ENCODE measurements around the gene RELN. TPM values are rescaled to one million over a fixed set of nuclear protein-coding genes. Genes with fewer than 3 reads are reported as not detected.

Gene RELN
- total RNA-seq, 2 donors from 2014 or later: 3.9 to 8.5 TPM

DNA sequence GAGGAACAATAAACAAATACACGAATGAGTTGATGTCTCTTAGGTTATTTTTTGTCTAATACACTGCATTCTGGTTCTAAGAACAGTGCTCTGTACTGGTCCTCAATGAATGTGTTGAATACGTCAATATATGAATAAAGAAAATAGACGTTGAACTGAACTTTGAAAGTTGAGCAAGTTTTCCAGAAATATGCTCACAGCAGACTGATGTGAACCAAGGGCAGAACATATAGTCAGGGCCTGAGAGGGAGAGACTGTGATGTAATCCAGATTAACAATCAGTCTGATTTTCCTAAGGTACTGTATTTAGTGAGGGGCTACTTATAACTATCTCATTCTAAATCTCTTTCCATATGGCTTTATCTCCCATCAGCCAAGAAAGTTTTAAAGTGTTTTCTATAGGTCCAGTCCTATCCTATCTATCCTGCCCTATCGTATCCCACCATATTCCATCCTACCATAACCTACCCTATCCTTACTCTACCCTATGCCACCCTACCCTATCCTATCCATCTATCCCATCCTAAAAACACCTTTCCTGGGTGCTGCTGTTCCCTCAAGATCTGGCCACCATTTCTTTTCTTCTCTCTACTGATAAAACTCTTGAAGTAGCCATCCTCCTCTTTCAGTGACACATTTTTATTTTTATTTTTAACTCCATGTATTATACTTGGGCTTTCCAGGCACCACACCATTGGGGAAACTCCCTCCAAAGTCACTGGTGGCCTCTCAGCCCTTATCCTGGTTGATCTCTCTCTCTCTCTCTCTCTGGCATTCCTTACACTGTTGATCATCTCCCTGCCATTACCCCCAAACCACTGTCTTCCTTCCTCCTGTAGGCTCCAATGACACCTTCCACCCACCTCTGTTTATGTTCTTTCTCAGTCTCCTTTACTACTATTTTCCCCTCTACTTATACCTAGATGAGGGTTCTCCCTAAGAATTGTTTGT is 331.1 kb downstream of the RELN start:
- 91 to 92% methylated on average over 4 of the region's 4 CpGs for WGBS, 2 experiments (ENCODE audit: insufficient coverage in 1 of 2, insufficient read length in 1 of 2)

DNA sequence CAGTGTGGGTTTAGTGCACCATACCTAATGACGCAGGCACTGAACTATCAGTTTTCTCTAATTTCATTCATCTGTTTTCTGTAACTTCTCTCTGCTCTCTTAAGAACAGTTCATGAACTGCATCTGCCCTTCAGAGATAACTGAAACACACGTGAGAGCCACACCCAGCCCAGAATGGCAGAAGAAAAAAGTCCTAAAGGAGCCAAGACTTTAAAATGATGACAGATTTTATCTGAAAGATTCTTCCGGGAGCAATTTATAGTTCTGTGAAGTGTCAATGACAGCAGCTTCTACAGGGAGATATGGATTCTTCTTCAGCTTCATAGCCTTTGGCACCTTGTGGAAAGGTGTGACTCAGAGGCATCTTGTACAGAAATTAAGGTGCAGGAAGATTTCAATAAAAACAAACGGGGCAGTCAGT is 332.0 kb downstream of the RELN start:
- TF ChIP-seq, protein P1, sequence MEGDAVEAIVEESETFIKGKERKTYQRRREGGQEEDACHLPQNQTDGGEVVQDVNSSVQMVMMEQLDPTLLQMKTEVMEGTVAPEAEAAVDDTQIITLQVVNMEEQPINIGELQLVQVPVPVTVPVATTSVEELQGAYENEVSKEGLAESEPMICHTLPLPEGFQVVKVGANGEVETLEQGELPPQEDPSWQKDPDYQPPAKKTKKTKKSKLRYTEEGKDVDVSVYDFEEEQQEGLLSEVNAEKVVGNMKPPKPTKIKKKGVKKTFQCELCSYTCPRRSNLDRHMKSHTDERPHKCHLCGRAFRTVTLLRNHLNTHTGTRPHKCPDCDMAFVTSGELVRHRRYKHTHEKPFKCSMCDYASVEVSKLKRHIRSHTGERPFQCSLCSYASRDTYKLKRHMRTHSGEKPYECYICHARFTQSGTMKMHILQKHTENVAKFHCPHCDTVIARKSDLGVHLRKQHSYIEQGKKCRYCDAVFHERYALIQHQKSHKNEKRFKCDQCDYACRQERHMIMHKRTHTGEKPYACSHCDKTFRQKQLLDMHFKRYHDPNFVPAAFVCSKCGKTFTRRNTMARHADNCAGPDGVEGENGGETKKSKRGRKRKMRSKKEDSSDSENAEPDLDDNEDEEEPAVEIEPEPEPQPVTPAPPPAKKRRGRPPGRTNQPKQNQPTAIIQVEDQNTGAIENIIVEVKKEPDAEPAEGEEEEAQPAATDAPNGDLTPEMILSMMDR (conservative IDR thresholded peaks at IDR 0.05): no peak
- H3K36me3 Mint-ChIP-seq (ENCODE audit: low read depth): no peaks in the 10 kb centered on the region
- no peaks in the 10 kb centered on the region for H3K36me3 ChIP-seq (ENCODE audit: control insufficient read depth, insufficient read depth, low read length)

More for the DNA sequence above, 331.1 kb downstream of the RELN start:
- Histone ChIP-seq H3K4me1 (ENCODE audit: control insufficient read depth, insufficient read depth, low read length) (peaks cover 11% of the 10 kb centered on the region), H3K27me3 (ENCODE audit: control insufficient read depth, insufficient read depth, low read length, poor library complexity, severe bottlenecking) (no peaks in the 10 kb centered on the region), H3K4me3 (ENCODE audit: low read length) (no peak overlapping the region), H3K27ac (ENCODE audit: low read depth, low read length) (no peak overlapping the region), H3K36me3 (ENCODE audit: control insufficient read depth, insufficient read depth, low read length) (no peaks in the 10 kb centered on the region), H3K9ac (ENCODE audit: extremely low read depth, low read length, poor library complexity, severe bottlenecking) (no peak overlapping the region), H3K9me3 (ENCODE audit: control insufficient read depth, low read length) (no peaks in the 10 kb centered on the region)
- H3K27me3 Mint-ChIP-seq (ENCODE audit: insufficient read depth): no peaks in the 10 kb centered on the region
- TF ChIP-seq, protein P1 (conservative IDR thresholded peaks at IDR 0.05): no peak
- H3K9me3 Mint-ChIP-seq: no peaks in the 10 kb centered on the region
- H3K4me1 Mint-ChIP-seq: peaks cover 9% of the 10 kb centered on the region
- H3K4me3 Mint-ChIP-seq: no peak overlapping the region
- DNase-seq: no peak
- no peak overlapping the region for H3K27ac Mint-ChIP-seq
- no peaks in the 10 kb centered on the region for H3K36me3 Mint-ChIP-seq (ENCODE audit: low read depth)

DNA sequence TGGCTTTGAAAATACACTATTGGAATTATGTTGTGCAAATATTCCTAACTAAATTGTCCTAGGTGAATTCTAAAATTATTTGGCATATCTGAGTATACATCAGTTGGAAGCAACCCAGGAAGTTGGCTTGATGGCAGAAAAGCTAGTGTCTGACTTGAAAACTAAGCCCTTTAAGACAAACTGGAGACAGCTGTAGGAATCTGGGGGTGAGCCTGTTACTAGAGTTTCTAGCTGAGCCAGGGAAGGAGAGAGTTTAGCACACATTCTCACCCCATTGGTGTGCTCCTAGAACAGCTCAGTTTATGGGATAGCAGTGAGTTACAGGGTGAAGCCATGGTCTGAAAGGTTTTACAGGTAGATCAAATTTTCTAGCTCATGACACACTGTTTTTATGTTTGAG is 333.2 kb downstream of the RELN start:
- Mint-ChIP-seq H3K4me3 (no peak overlapping the region), H3K9me3 (no peaks in the 10 kb centered on the region), H3K36me3 (ENCODE audit: low read depth) (no peaks in the 10 kb centered on the region), H3K27ac (no peak overlapping the region), H3K27me3 (ENCODE audit: insufficient read depth) (no peaks in the 10 kb centered on the region), H3K4me1 (peaks cover 26% of the 10 kb centered on the region)
- H3K4me3 ChIP-seq (ENCODE audit: low read length): no peak overlapping the region
- H3K9ac ChIP-seq (ENCODE audit: extremely low read depth, low read length, poor library complexity, severe bottlenecking): no peak overlapping the region
- H3K9me3 ChIP-seq (ENCODE audit: control insufficient read depth, low read length): no peaks in the 10 kb centered on the region
- H3K4me1 ChIP-seq (ENCODE audit: control insufficient read depth, insufficient read depth, low read length): peaks cover 18% of the 10 kb centered on the region
- H3K27me3 ChIP-seq (ENCODE audit: control insufficient read depth, insufficient read depth, low read length, poor library complexity, severe bottlenecking): no peaks in the 10 kb centered on the region
- DNase-seq: no peak
- no peaks in the 10 kb centered on the region for H3K36me3 ChIP-seq (ENCODE audit: control insufficient read depth, insufficient read depth, low read length)
- TF ChIP-seq, protein P1 (conservative IDR thresholded peaks at IDR 0.05): no peak
- H3K27ac ChIP-seq (ENCODE audit: low read depth, low read length): no peak overlapping the region

More for the DNA sequence above, 332.0 kb downstream of the RELN start:
- no peaks in the 10 kb centered on the region for H3K27me3 Mint-ChIP-seq (ENCODE audit: insufficient read depth)
- no peaks in the 10 kb centered on the region for H3K9me3 Mint-ChIP-seq
- no peak overlapping the region for H3K4me3 Mint-ChIP-seq
- Histone ChIP-seq H3K9me3 (ENCODE audit: control insufficient read depth, low read length) (no peaks in the 10 kb centered on the region), H3K4me1 (ENCODE audit: control insufficient read depth, insufficient read depth, low read length) (peaks cover 11% of the 10 kb centered on the region), H3K27me3 (ENCODE audit: control insufficient read depth, insufficient read depth, low read length, poor library complexity, severe bottlenecking) (no peaks in the 10 kb centered on the region), H3K27ac (ENCODE audit: low read depth, low read length) (no peak overlapping the region), H3K9ac (ENCODE audit: extremely low read depth, low read length, poor library complexity, severe bottlenecking) (no peak overlapping the region), H3K4me3 (ENCODE audit: low read length) (no peak overlapping the region)
- DNase-seq: no peak
- peaks cover 14% of the 10 kb centered on the region for H3K4me1 Mint-ChIP-seq
- 86 to 93% methylated on average over 3 to 4 of the region's 4 CpGs for WGBS, 2 experiments (ENCODE audit: insufficient coverage in 1 of 2, insufficient read length in 1 of 2)
- no peak overlapping the region for H3K27ac Mint-ChIP-seq

All from endodermal cell (in vitro differentiated cells).